ENCODE measurements around the gene MYO3B. TPM values are rescaled to one million over a fixed set of nuclear protein-coding genes. Genes with fewer than 3 reads are reported as not detected.

The MYO3B gene
- total and polyA plus RNA-seq, 2 of the 8 experiments (the other 6 are each of a cell fraction or from before 2014, with no cell fraction given) = 0.17 to 0.19 TPM

GRCh38 chr2:170222842-170223241 is 44.9 kb downstream of the MYO3B start (continued):
- TF ChIP-seq KDM5A (IDR thresholded peaks at IDR 0.05; ENCODE audit: low read length) = no peak
- TF ChIP-seq KDM1A (IDR thresholded peaks at IDR 0.05; ENCODE audit: borderline replicate concordance, low read length) = no peak
- no peak for TF ChIP-seq POLR2AphosphoS5 (IDR thresholded peaks at IDR 0.05; ENCODE audit: low read depth, low read length)
- no peak for TF ChIP-seq SIN3A (conservative IDR thresholded peaks at IDR 0.05 in 1 of 2, IDR thresholded peaks at IDR 0.05 in 1 of 2; ENCODE audit: low read depth in 1 of 2, low read length in 2 of 2)
